ENCODE measurements around the gene CNIH1.

GRCh38 chr14:54440476-54440872 lies 700 bp downstream of the CNIH1 start:
- no peak for TF ChIP-seq CTCF (IDR thresholded peaks at IDR 0.05; ENCODE audit: low read length)
- no peak for TF ChIP-seq EZH2 (IDR thresholded peaks at IDR 0.05; ENCODE audit: borderline replicate concordance, low read length)

Measured in OCI-LY1 (cell line).